ENCODE results near the gene EPHA4.

- TF ChIP-seq CTCF (IDR thresholded peaks at IDR 0.05) = no peak
- no peak for TF ChIP-seq EP300 (IDR thresholded peaks at IDR 0.05)
- no peak for TF ChIP-seq POLR2A (IDR thresholded peaks at IDR 0.05)
These were observed 18.8 kb downstream of the EPHA4 start for GRCh38 chr2:221553333-221553732.

All from ovary (tissue), 3 donors.